Measurements from ENCODE around the gene THOC2.
"Not testable (repeated sequence)": the region's sequence is repeated elsewhere in the genome, so short reads cannot be mapped to it uniquely, and the experiment has no call there.

THOC2 gene

DNA sequence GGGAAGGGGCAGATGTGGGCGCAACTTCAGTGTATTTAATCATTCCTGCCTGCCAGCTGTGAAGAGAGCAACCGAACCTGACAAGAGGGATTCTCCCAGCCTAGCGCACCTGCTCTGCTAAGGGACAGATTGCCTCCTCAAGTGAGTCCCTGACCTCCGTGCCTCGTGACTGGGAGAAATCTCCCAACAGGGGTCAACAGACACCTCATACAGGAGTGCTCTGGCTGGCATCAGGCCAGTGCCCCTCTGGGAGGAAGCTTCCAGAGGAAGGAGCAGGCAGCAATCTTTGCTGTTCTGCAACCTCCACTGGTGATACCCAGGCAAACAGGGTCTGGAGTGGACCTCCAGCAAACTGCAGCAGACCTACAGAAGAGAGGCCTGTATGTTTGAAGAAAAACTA is 158.8 kb downstream of the THOC2 start:
- DNase-seq (ENCODE audit: low read depth), result not testable (repeated sequence)

DNA sequence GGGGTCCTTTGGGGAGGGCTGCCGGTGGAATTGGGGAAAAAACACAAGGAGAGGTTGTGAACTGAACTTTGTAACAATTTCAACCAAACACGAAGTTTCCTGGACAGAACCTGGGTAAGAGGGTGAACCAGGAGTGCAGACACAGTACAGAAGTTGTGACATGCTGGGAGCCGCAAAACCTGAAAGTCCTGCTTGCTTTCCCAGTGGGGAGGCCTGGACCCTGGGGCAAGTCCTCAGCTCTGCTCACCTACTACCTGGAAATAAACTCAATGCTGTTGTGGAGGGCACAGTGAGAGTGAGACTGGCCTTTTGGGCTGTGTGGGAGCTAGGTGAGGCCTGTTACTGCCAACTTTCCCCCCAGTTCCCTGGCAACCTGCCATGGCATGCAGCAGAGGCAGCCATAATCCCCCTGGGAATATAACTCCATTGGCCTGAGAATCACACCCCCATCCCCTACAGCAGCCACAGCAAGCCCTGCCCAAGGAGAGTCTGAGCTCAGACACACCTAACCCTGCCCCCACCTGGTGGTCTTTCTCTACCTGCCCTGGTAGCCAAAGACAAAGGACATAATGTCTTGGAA is 162.8 kb downstream of the THOC2 start:
- DNase-seq (ENCODE audit: low read depth), result no peak

DNA sequence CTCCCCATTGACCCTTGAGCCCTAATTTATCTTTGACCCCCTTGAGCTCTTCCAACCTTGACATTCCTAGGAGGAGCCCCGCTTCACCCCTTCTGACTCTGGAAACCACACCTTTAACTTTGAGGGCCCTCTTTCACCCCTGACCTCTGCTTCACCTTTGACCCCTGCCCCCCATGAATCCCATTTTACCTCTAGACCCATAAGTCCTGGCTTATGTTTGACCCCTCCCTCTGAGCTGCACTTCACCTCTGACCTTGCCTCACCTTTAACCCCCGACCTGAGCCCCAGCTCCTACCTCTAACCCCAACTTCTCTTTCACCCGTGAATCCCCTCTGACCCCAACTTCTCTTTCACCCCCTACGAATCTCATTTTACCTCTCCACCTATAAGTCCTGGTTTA is 169.7 kb downstream of the THOC2 start:
- no peak for DNase-seq (ENCODE audit: low read depth)

DNA sequence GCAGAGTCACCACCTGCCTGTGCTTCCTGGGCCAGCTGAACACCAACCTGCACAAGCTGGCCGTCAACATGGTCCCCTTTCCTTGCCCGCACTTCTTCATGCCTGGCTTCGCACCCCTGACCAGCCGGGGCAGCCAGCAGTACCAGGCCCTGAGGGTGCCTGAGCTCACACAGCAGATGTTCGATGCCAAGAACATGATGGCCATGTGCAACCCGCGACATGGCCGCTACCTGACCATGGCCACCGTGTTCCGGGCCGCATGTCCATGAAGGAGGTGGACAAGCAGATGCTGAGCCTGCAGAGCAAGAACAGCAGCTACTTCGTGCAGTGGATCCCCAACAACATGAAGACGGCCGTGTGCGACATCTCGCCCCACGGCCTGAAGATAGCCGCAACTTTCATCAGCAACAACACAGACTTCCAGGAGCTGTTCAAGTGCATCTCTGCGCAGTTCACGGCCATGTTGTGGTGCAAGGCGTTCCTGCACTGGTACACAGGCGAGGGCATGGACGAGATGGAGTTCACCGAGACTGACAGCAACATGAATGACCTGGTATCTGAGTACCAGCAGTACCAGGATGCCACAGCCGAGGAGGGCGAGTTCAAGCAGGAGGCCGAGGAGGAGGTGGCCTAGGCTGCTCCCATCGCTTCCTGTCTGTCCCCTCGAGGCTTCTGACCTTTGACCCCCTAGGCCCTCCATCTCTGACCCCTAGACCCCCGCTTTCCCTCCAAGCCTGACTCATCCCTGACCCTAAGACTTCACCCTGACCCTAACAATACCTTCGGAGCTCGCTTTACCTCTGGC is 170.3 kb downstream of the THOC2 start:
- no peak for DNase-seq (ENCODE audit: low read depth)

DNA sequence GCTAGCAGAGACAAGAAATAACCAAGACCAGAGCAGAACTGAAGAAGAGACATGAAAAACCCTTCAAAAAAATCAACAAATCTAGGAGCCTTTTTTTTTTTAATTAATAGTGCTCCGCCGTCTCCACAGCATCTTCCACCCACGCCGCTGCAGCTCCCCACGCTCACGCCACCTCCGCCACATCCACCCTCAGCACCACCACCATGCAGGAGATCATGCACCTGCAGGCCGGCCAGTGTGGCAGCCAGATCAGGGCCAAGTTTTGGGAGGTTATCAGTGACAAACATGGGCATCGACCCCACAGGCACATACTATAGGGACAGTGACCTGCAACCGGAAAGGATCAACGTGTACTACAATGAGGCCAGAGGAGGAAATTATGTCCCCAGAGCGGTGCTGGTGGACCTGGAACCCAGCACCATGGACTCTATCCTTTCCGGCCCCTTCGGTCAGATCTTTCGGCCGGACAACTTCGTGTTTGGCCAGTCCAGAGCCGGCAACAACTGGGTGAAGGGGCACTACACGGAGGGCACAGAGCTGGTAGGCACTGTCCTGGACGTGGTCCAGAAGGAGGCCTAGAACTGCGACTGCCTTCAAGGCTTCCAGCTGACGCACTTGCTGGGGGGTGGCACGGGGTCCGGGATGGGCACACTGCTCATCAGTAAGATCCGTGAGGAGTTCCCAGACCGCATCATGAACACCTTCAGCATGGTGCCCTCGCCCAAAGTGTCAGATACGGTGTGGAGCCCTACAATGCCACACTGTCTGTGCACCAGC is 171.2 kb downstream of the THOC2 start:
- no peak for DNase-seq (ENCODE audit: low read depth)

DNA sequence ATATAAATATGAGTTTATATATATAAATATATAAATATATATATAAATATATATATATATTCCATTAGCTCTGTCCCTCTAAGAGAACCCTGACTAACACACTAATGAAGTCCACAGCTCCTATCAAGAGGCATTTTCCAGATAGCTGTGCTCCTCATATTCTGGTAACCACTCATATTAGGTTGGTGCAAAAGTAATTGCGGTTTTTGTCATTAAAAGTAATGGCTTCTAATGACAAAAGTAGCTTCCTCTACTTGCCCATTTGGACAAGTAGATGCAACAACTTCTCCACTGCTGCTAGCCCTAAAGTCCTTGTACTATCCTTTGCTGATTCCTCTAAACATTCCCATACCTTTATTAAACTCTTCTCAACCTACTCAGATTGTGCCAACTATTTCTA is 182.0 kb downstream of the THOC2 start:
- DNase-seq (ENCODE audit: low read depth), result no peak

All from activated T-cell treated with anti-CD3 and anti-CD28 coated beads for 48 hours (primary cell).